Activated CD8-positive, alpha-beta memory T cell treated with anti-CD3 and anti-CD28 coated beads for 1 hour (primary cell): ENCODE measurements around the gene NGDN.

ENCODE experiments used
- DNase-seq, 2 donors: peaks; one replicate each; pipeline ENCODE4 v3.0.0-alpha.2; 2020; ENCODE audit warnings: low read depth in 1 of 2; ENCODE audit errors: extremely low read depth in 1 of 2

The NGDN gene

GRCh38 chr14:23520899-23521533 lies 51.5 kb downstream of the NGDN start:
- no peak for DNase-seq

- no peak for DNase-seq
These were observed 52.5 kb downstream of the NGDN start for GRCh38 chr14:23521785-23522640.

- DNase-seq = no peak
These were observed 53.2 kb downstream of the NGDN start for GRCh38 chr14:23522643-23523198.

- DNase-seq = no peak
These were observed 53.9 kb downstream of the NGDN start for GRCh38 chr14:23523229-23524016.

GRCh38 chr14:23524954-23525353 lies 55.5 kb downstream of the NGDN start:
- no peak for DNase-seq

GRCh38 chr14:23525611-23526010 lies 56.1 kb downstream of the NGDN start:
- no peak for DNase-seq
